ENCODE results near the gene SLC22A8.
"Not testable (repeated sequence)": the region's sequence is repeated elsewhere in the genome, so short reads cannot be mapped to it uniquely, and the experiment has no call there.

SLC22A8 gene

GRCh38 chr11:62985041-62985750 is 30.4 kb downstream of the SLC22A8 start:
- no peak for DNase-seq

- no peak for DNase-seq
Measured at GRCh38 chr11:62984451-62984991, 31.1 kb downstream of the SLC22A8 start, which contains the start of gene SLC22A6. TSS of gene SLC22A6 (minus strand) at chr11:62984967. CDS start at chr11:62984690, 277 bp downstream.

GRCh38 chr11:62983536-62984199 is 32.0 kb downstream of the SLC22A8 start:
- no peak for DNase-seq

- DNase-seq = no peak
Measured at GRCh38 chr11:62981743-62982142, 33.9 kb downstream of the SLC22A8 start.

GRCh38 chr11:62980133-62980760 is 35.4 kb downstream of the SLC22A8 start:
- DNase-seq = no peak

- no peak for DNase-seq
Measured at GRCh38 chr11:62976109-62976508, 39.5 kb downstream of the SLC22A8 start.

GRCh38 chr11:62974848-62975522 is 40.7 kb downstream of the SLC22A8 start:
- no peak for DNase-seq

GRCh38 chr11:62965574-62965973 is 50.1 kb downstream of the SLC22A8 start:
- DNase-seq = no peak

- DNase-seq = no peak
Measured at GRCh38 chr11:62962391-62962790, 53.2 kb downstream of the SLC22A8 start.

- DNase-seq = no peak
Measured at GRCh38 chr11:62961017-62961570, 54.5 kb downstream of the SLC22A8 start.

- no peak for DNase-seq
Measured at GRCh38 chr11:62959422-62959980, 56.1 kb downstream of the SLC22A8 start.

- no peak for DNase-seq
Measured at GRCh38 chr11:62958547-62959421, 56.9 kb downstream of the SLC22A8 start.

GRCh38 chr11:62957147-62957546 is 58.5 kb downstream of the SLC22A8 start:
- no peak for DNase-seq

- no peak for DNase-seq
Measured at GRCh38 chr11:62954478-62954877, 61.2 kb downstream of the SLC22A8 start.

- DNase-seq = no peak
Measured at GRCh38 chr11:62953811-62954210, 61.8 kb downstream of the SLC22A8 start.

GRCh38 chr11:62948765-62949320 is 66.8 kb downstream of the SLC22A8 start:
- DNase-seq = no peak

- DNase-seq = not testable (repeated sequence)
Measured at GRCh38 chr11:62945538-62945937, 70.1 kb downstream of the SLC22A8 start.

Measured in activated CD4-positive, CD25-positive, alpha-beta regulatory T cell (primary cell).